A549 (cell line): ENCODE results near the gene FAF1. TPM values are rescaled to one million over a fixed set of nuclear protein-coding genes. Genes with fewer than 3 reads are reported as not detected.
"Not testable (repeated sequence)": the region's sequence is repeated elsewhere in the genome, so short reads cannot be mapped to it uniquely, and the experiment has no call there.

ENCODE experiments used
- ATAC-seq, 2 experiments: fragments of 200-7000 bp in 1 of 2; fragments of >200 bp in 1 of 2; cut with Nextera tagmentation in 1 of 2; cut with Tn5 transposase in 1 of 2; 3 replicates each; pipeline versions ENCODE4 v1.8.0 to v1.9.1; 2018 to 2020; ENCODE audit warnings: mild to moderate bottlenecking in 1 of 2, moderate library complexity in 1 of 2
- CTCF ChIA-PET: fragments of 300-600 bp; sonication (Branson Sonifier 250); formaldehyde crosslinking; extraction: SDS; loops from one replicate; lab custom pipeline; 2021; ENCODE audit warnings: antibody characterized with exemption, inconsistent platforms; lab: Yijun Ruan, JAX
- POLR2A ChIA-PET: fragments of 350-600 bp; formaldehyde crosslinking; extraction: SDS; loops from one replicate; lab custom pipeline; 2021; ENCODE audit warnings: antibody characterized with exemption, inconsistent platforms; lab: Yijun Ruan, JAX
- DNase-seq, 2 experiments: peaks; one replicate each; pipeline versions ENCODE4 v3.0.0 to v3.0.0-alpha.2; 2011 to 2016; ENCODE audit warnings: low read depth in 1 of 2, low spot score in 1 of 2
- FAIRE-seq: peaks from 2 replicates; lab custom pipeline; 2011; peaks lifted over from hg19 to GRCh38; lab: Jason Lieb, UNC
- H3K27ac ChIP-seq, 2 experiments: fragments of >200 bp; sonication (Bioruptor Twin); formaldehyde crosslinking; 3 replicates each; pipeline ENCODE4 v1.5.1; 2016 to 2017
- H3K4me1 ChIP-seq: fragments of >200 bp; sonication (Bioruptor Twin); formaldehyde crosslinking; 3 replicates; pipeline ENCODE4 v1.6.1; 2016
- H3K4me2 ChIP-seq: fragments of >200 bp; sonication (Bioruptor Twin); formaldehyde crosslinking; 3 replicates; pipeline ENCODE4 v1.6.1; 2016
- H3K4me3 ChIP-seq: fragments of >200 bp; sonication (Bioruptor Twin); formaldehyde crosslinking; 3 replicates; pipeline ENCODE4 v1.5.1; 2016
- H3K9me3 ChIP-seq: fragments of >200 bp; sonication (Bioruptor Twin); formaldehyde crosslinking; 3 replicates; pipeline ENCODE4 v1.6.1; 2016
- CEBPB ChIP-seq, 2 experiments: fragments of >200 bp in 1 of 2; sonication (Bioruptor Twin) in 1 of 2; formaldehyde crosslinking in 1 of 2; IDR thresholded peaks; 2 replicates each; pipeline ENCODE4 v1.6.1; 2012 to 2016
- EHF ChIP-seq: fragments of 250-450 bp; sonication (Bioruptor Pico); IDR thresholded peaks from 2 replicates; pipeline ENCODE4 v1.5.0; 2020; ENCODE audit warnings: mild to moderate bottlenecking
- EP300 ChIP-seq, 2 experiments: fragments of >200 bp; sonication (Bioruptor Twin); formaldehyde crosslinking; IDR thresholded peaks; 2 replicates in 1 of 2; 3 replicates in 1 of 2; pipeline ENCODE4 v1.6.1; 2016 to 2017
- FOSB ChIP-seq: fragments of 250-450 bp; sonication (Bioruptor Pico); IDR thresholded peaks from 2 replicates; pipeline ENCODE4 v1.5.0; 2020; ENCODE audit warnings: mild to moderate bottlenecking, moderate library complexity
- HDAC2 ChIP-seq: fragments of 200-600 bp; sonication (generic); IDR thresholded peaks from 2 replicates; pipeline ENCODE4 v1.6.1; 2016
- HEYL ChIP-seq: fragments of 250-450 bp; sonication (Bioruptor Pico); IDR thresholded peaks from 2 replicates; pipeline ENCODE4 v1.8.0; 2021; ENCODE audit warnings: mild to moderate bottlenecking, moderate library complexity
- HOXA7 ChIP-seq: fragments of 250-450 bp; sonication (Bioruptor Pico); IDR thresholded peaks from 2 replicates; pipeline ENCODE4 v1.5.0; 2020; ENCODE audit warnings: mild to moderate bottlenecking, moderate library complexity
- MAFK ChIP-seq: fragments of 450-650 bp; IDR thresholded peaks from 2 replicates; pipeline ENCODE4 v1.6.1; 2014; ENCODE audit not compliant: partially characterized antibody
- NFE2L2 ChIP-seq: fragments of 150-350 bp; conservative IDR thresholded peaks from 2 replicates; pipeline ENCODE4 v1.6.1; 2014; ENCODE audit warnings: low read length
- NR3C1 ChIP-seq: fragments of >200 bp; sonication (Bioruptor Twin); formaldehyde crosslinking; IDR thresholded peaks from 3 replicates; pipeline ENCODE4 v1.6.1; 2017
- POLR2A ChIP-seq: IDR thresholded peaks from 2 replicates; pipeline ENCODE4 v1.6.1; 2012; ENCODE audit warnings: mild to moderate bottlenecking, low read length
- RAD21 ChIP-seq, 2 experiments: fragments of >200 bp in 1 of 2; sonication (Bioruptor Twin) in 1 of 2; formaldehyde crosslinking in 1 of 2; IDR thresholded peaks in 1 of 2; conservative IDR thresholded peaks in 1 of 2; 2 replicates in 1 of 2; 3 replicates in 1 of 2; pipeline ENCODE4 v1.6.1; 2012 to 2018; ENCODE audit warnings: inconsistent platforms in 1 of 2
- RCOR1 ChIP-seq: fragments of 150-350 bp; IDR thresholded peaks from 2 replicates; pipeline ENCODE4 v1.6.1; 2014; ENCODE audit warnings: antibody characterized with exemption, low read length, low read depth
- SMC3 ChIP-seq: fragments of >200 bp; sonication (Bioruptor Twin); formaldehyde crosslinking; IDR thresholded peaks from 3 replicates; pipeline ENCODE4 v1.6.1; 2018; ENCODE audit warnings: inconsistent platforms
- TP53 ChIP-seq: fragments of 250-450 bp; sonication (Bioruptor Pico); IDR thresholded peaks from 2 replicates; pipeline ENCODE4 v1.5.0; 2021; ENCODE audit warnings: mild to moderate bottlenecking, moderate library complexity
- ZFP36 ChIP-seq: fragments of 450-650 bp; IDR thresholded peaks from 2 replicates; pipeline ENCODE4 v1.6.1; 2014; ENCODE audit warnings: borderline replicate concordance; ENCODE audit not compliant: partially characterized antibody
- ZNF302 ChIP-seq: fragments of 250-450 bp; sonication (Bioruptor Pico); IDR thresholded peaks from 2 replicates; pipeline ENCODE4 v1.9.0; 2021; ENCODE audit warnings: inconsistent platforms, mild to moderate bottlenecking, moderate library complexity
- WGBS: methylation state at CpG from one replicate; pipeline ENCODE4 v1.1.6; 2017; ENCODE audit errors: missing lambda C conversion rate; 5-methylcytosine and 5-hydroxymethylcytosine counted together
- polyA plus RNA-seq, 4 experiments: library from polyadenylated mRNA; depleted of rRNA in 3 of 4; stranded (reverse); fragments of >200 nt; fragmentation: RNase III in 1 of 4; extraction: RNeasy Plus Mini Kit Qiagen cat#74134 plus additional on column Dnase treatment in 1 of 4; gene quantifications; 2 replicates in 3 of 4; 3 replicates in 1 of 4; pipeline ENCODE4 v1.2.3, GENCODE V29; 2011 to 2017
- TF ChIP-seq, protein P1 (sequence below): fragments of 450-650 bp; IDR thresholded peaks from 2 replicates; pipeline ENCODE4 v1.6.1; 2014; ENCODE audit warnings: antibody characterized with exemption
- TF ChIP-seq, protein P2 (sequence below): fragments of >200 bp; sonication (Bioruptor Twin); formaldehyde crosslinking; IDR thresholded peaks from 2 replicates; pipeline ENCODE4 v1.6.1; 2016
- TF ChIP-seq, protein P3 (sequence below): fragments of 150-350 bp; IDR thresholded peaks from 2 replicates; pipeline ENCODE4 v1.6.1; 2014; ENCODE audit warnings: low read depth, mild to moderate bottlenecking, low read length
- TF ChIP-seq, protein P4 (sequence below): IDR thresholded peaks from 2 replicates; pipeline ENCODE4 v1.6.1; 2012
- TF ChIP-seq, protein P5 (sequence below): fragments of >200 bp; sonication (Bioruptor Twin); formaldehyde crosslinking; IDR thresholded peaks from 3 replicates; pipeline ENCODE4 v1.5.1; 2016

FAF1 gene
- polyA plus RNA-seq, 2 of the 4 experiments (the other 2 are of a cell fraction): 31.7 to 46.2 TPM

DNA sequence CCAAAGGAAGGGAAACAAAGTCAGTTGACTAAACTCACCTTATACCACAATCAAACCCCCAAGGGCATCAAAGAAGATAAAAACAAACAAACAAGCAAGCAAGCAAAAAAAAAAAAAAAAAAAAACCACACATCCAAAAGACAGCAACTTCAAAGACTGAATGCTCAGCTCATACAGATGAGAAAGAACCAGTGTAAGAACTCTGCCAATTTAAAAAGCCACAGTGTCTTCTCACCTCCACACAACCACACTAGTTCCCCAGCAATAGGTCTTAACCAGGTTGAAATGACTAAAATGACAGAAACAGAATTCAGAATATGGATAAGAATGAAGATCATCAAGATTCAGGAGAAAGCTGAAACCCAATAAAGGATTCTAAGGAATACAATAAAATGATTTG, 193.4 kb downstream of the FAF1 start:
- no peaks in the 10 kb centered on the region for H3K9me3 ChIP-seq
- DNase-seq: no peak
- TF ChIP-seq CEBPB (IDR thresholded peaks at IDR 0.05) (no peak), EP300 (IDR thresholded peaks at IDR 0.05) (no peak), MAFK (no peak), HEYL (CRISPR knock-in tag) (no peak), ZFP36 (no peak), ZNF302 (no peak), EHF (CRISPR knock-in tag) (no peak), FOSB (CRISPR knock-in tag) (no peak), NR3C1 (no peak), HDAC2 (no peak), RCOR1 (no peak), TP53 (CRISPR knock-in tag) (no peak), NFE2L2 (no peak), HOXA7 (no peak)
- TF ChIP-seq, protein P1, sequence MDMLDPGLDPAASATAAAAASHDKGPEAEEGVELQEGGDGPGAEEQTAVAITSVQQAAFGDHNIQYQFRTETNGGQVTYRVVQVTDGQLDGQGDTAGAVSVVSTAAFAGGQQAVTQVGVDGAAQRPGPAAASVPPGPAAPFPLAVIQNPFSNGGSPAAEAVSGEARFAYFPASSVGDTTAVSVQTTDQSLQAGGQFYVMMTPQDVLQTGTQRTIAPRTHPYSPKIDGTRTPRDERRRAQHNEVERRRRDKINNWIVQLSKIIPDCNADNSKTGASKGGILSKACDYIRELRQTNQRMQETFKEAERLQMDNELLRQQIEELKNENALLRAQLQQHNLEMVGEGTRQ: no peak
- TF ChIP-seq, protein P2, sequence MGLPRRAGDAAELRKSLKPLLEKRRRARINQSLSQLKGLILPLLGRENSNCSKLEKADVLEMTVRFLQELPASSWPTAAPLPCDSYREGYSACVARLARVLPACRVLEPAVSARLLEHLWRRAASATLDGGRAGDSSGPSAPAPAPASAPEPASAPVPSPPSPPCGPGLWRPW: no peak
- TF ChIP-seq, protein P3, sequence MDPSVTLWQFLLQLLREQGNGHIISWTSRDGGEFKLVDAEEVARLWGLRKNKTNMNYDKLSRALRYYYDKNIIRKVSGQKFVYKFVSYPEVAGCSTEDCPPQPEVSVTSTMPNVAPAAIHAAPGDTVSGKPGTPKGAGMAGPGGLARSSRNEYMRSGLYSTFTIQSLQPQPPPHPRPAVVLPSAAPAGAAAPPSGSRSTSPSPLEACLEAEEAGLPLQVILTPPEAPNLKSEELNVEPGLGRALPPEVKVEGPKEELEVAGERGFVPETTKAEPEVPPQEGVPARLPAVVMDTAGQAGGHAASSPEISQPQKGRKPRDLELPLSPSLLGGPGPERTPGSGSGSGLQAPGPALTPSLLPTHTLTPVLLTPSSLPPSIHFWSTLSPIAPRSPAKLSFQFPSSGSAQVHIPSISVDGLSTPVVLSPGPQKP: no peak
- TF ChIP-seq, protein P4, sequence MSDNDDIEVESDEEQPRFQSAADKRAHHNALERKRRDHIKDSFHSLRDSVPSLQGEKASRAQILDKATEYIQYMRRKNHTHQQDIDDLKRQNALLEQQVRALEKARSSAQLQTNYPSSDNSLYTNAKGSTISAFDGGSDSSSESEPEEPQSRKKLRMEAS: no peak
- TF ChIP-seq, all 56 proteins: peak for 0
- FAIRE-seq (no peak), ATAC-seq (no peak)
- POLR2A ChIA-PET: no interaction called here
- CTCF ChIA-PET: no interaction called here
- H3K4me1 ChIP-seq: no peaks in the 10 kb centered on the region
- H3K27ac ChIP-seq: no peak overlapping the region
- H3K4me3 ChIP-seq: no peak overlapping the region
- H3K4me2 ChIP-seq: no peak overlapping the region

DNA sequence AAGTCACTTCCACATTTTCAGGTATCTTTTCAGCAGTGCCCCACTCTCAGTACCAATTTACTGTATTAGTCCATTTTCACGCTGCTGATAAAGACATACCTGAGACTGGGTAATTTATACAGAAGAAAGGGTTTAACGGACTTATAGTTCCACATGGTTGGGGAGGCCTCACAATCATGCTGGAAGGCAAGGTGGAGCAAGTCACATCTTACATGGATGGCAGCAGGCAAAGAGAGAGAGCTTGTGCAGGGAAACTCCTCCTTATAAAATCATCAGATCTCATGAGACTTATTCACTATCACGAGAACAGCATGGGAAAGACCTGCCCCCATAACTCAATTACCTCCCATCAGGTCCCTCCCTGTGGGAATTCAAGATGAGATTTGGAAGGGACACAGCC, 203.5 kb downstream of the FAF1 start:
- ATAC-seq, DNase-seq, H3K4me3 ChIP-seq, POLR2A ChIA-PET, FAIRE-seq, H3K4me2 ChIP-seq, CTCF ChIA-PET, H3K4me1 ChIP-seq, H3K9me3 ChIP-seq, H3K27ac ChIP-seq: not testable (repeated sequence)
- 95% methylated on average over 3 of the region's 3 CpGs for WGBS

DNA sequence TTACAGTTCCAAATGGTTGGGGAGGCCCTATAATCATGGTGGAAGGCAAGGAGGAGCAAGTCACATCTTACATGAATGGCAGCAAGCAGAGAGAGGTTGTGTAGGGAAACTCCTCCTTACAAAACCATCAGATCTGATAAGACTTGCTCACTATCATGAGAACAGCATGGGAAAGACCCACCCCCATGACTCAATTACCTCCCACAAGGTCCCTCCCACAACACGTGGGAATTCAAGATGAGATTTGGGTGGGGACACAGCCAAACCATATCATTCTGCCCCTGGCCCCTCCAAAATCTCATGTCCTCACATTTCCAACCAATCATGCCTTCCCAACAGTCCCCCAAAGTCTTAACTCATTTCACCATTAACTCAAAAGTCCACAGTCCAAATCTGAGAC, 205.3 kb downstream of the FAF1 start:
- POLR2A ChIA-PET, H3K27ac ChIP-seq, H3K4me2 ChIP-seq, H3K4me3 ChIP-seq, FAIRE-seq, DNase-seq, H3K4me1 ChIP-seq, ATAC-seq, H3K9me3 ChIP-seq: not testable (repeated sequence)
- CTCF ChIA-PET: interaction anchor here (0.9 to 1.4 kb wide), 2 partner anchors 15 to 438 kb away, joined by 3 read pairs; no protein-coding TSS in a partner anchor
- WGBS: 100% methylated on average over 1 of the region's 1 CpG

DNA sequence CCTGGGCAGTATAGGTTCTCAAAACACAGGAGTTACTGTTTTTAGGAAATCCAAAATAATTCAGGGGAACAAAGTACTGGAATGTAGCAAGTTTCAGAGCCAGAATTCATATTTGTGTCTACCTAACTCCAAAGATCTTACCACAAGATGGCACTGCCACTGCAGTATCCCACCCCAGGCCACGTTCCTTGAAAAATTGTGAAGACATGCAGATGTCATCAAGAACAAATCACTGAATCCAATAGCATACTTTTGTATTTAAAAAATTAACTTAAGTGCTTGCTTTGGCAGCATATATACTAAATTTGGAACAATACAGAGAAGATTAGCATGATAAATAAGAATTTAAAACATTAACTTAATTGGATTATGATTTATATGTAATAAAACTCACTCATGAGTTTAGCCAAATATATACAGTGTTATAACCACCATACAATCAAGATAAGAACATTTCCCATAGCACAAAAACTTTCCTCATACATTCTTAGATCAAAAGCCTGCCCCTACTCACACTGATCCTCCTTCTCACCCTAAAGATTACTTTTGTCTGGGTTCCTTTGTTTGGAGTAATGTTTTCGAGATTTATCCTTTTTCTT, 209.9 kb downstream of the FAF1 start:
- no peak overlapping the region for H3K4me3 ChIP-seq
- ChIA-PET CTCF (interaction anchor here (0.7 to 1.4 kb wide), 6 partner anchors 9 to 439 kb away, joined by 3 to 4 read pairs (median 3); no protein-coding TSS in a partner anchor), POLR2A (no interaction called here)
- H3K27ac ChIP-seq: no peak overlapping the region
- no peak overlapping the region for H3K4me2 ChIP-seq
- H3K9me3 ChIP-seq: no peaks in the 10 kb centered on the region
- DNase-seq (peak; percentile 35 to 53), FAIRE-seq (no peak), ATAC-seq (peak; percentile 64 to 83; a peak in 4 of 6 replicates)
- no peak for TF ChIP-seq POLR2A
- TF ChIP-seq, protein P5, sequence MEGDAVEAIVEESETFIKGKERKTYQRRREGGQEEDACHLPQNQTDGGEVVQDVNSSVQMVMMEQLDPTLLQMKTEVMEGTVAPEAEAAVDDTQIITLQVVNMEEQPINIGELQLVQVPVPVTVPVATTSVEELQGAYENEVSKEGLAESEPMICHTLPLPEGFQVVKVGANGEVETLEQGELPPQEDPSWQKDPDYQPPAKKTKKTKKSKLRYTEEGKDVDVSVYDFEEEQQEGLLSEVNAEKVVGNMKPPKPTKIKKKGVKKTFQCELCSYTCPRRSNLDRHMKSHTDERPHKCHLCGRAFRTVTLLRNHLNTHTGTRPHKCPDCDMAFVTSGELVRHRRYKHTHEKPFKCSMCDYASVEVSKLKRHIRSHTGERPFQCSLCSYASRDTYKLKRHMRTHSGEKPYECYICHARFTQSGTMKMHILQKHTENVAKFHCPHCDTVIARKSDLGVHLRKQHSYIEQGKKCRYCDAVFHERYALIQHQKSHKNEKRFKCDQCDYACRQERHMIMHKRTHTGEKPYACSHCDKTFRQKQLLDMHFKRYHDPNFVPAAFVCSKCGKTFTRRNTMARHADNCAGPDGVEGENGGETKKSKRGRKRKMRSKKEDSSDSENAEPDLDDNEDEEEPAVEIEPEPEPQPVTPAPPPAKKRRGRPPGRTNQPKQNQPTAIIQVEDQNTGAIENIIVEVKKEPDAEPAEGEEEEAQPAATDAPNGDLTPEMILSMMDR: peak; percentile 60
- peak; percentile 50 to 51 for TF ChIP-seq RAD21 (conservative IDR thresholded peaks at IDR 0.05 in 1 of 2, IDR thresholded peaks at IDR 0.05 in 1 of 2)
- TF ChIP-seq SMC3: peak; percentile 30; the same call in 1 of the 3 replicates
- WGBS: 48% methylated on average over 2 of the region's 2 CpGs
- H3K4me1 ChIP-seq: no peaks in the 10 kb centered on the region
